ENCODE measurements around the gene LARP1B. TPM values are rescaled to one million over a fixed set of nuclear protein-coding genes. Genes with fewer than 3 reads are reported as not detected.

LARP1B gene
- total RNA-seq, 3 donors from 2014 or later: 25.9 to 30.2 (median 27.5) TPM

DNA sequence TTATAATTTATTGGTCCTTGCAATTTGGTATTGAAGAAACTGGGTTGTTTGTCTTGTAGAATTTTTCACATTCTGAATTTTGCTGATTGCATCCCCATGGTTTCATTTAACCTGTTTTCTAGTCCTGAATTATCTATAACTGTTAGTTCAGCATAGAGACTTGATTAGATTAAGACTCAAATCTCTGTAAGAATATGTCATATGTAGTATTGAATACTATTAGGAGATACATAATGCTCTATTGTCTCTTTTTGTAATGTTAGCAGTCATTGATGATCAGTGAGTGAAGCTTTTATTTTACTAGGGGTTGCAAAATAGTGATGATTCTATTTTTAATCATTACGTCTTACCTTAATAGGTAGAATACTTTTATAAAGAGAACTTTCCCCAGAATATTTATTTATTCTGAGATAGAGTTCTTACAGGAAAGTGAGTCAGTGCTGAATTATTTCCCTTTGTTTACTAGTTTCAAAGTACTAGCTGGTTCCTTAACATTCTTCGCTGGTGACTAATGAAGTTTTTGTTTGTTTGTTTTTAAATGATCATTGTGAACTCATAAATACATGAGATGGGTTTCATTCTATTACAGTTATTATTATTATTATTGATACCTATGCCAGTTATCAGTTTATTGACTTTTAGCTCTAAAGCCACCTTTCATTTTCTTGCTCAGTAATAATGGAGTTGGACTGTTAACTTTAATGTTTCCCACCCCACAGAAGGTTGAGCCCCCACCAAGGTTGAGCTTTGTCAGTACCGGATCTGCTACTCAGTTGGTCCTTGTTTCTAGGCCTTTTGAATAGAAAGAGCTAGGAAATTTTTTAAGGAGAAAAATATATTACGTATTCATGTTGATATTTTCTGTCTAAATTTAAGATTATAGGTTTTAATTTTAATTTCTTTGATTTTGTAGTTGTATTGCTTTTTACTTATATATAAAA lies 102.3 kb downstream of the LARP1B start:
- H3K36me3 ChIP-seq (ENCODE audit: low read depth): no peaks in the 10 kb centered on the region
- H3K4me1 ChIP-seq (ENCODE audit: low read depth): no peaks in the 10 kb centered on the region
- no peaks in the 10 kb centered on the region for H3K9me3 ChIP-seq
- TF ChIP-seq, protein P1, sequence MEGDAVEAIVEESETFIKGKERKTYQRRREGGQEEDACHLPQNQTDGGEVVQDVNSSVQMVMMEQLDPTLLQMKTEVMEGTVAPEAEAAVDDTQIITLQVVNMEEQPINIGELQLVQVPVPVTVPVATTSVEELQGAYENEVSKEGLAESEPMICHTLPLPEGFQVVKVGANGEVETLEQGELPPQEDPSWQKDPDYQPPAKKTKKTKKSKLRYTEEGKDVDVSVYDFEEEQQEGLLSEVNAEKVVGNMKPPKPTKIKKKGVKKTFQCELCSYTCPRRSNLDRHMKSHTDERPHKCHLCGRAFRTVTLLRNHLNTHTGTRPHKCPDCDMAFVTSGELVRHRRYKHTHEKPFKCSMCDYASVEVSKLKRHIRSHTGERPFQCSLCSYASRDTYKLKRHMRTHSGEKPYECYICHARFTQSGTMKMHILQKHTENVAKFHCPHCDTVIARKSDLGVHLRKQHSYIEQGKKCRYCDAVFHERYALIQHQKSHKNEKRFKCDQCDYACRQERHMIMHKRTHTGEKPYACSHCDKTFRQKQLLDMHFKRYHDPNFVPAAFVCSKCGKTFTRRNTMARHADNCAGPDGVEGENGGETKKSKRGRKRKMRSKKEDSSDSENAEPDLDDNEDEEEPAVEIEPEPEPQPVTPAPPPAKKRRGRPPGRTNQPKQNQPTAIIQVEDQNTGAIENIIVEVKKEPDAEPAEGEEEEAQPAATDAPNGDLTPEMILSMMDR (IDR thresholded peaks at IDR 0.05): no peak
- no peak for DNase-seq
- H3K4me3 ChIP-seq: no peak overlapping the region
- ATAC-seq: no peak
- intact Hi-C loops (cut with DNase I, micrococcal nuclease): no loop called here

DNA sequence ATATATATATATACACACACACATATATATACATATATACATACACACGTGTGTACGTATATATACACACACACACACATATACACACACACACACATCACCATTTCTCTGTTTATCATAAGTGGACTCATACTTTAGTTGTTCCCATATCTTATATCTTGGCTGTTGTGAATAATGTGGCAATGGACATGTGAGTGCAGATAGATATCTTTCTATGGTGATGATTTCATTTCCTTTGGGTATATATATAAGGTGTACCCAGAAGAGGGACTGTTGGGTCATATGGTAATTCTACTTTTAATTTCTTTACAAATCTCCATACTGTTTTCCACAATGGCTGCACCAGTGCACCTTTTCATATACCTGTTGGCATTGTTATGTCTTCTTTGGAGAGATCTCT lies 105.9 kb downstream of the LARP1B start:
- DNase-seq: no peak
- no peaks in the 10 kb centered on the region for H3K4me1 ChIP-seq (ENCODE audit: low read depth)
- intact Hi-C loops (cut with DNase I, micrococcal nuclease): no loop called here
- no peak overlapping the region for H3K4me3 ChIP-seq
- ATAC-seq: no peak
- TF ChIP-seq, protein P1 (IDR thresholded peaks at IDR 0.05): no peak
- H3K9me3 ChIP-seq: no peaks in the 10 kb centered on the region
- H3K36me3 ChIP-seq (ENCODE audit: low read depth): no peaks in the 10 kb centered on the region

DNA sequence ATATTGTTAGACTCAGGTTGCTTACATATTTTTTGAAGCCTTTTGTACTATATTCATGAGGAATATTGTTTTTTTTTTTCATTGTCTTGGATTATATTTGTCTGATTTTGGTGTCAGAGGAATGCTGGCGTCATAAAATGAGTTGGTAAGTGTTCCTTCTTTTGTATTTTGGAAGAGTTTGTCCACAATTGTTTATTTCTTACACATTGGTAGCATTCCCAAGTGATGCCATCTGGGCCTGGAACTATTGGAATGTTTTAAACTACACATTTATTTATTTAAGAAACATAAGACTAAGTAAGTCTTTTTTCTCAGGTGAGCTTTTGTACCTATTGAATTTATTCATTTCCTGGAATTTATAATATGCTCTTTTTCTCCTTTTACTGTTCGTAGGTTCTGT lies 107.6 kb downstream of the LARP1B start:
- ATAC-seq: no peak
- no peak overlapping the region for H3K4me3 ChIP-seq
- TF ChIP-seq, protein P1 (IDR thresholded peaks at IDR 0.05): no peak

DNA sequence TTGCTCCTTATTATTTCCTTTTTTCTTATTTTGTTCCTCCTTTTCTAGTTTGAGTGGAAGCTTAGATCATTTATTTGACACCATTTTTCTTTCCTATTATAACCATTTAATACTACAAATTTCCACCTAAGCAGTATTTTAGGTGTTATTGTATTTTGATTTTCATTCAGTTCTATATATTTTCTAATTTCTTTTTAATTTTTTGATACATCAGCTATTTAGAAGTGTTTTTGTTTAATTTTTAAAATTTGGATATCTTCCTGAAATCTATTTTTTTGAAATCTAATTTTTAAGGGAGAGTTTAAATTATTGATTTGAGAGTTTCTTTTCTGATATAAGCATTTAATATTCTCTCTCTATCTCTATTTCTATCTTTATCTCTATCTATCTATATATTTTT lies 108.1 kb downstream of the LARP1B start:
- Histone ChIP-seq H3K4me1 (ENCODE audit: low read depth) (no peaks in the 10 kb centered on the region), H3K9me3 (no peaks in the 10 kb centered on the region), H3K36me3 (ENCODE audit: low read depth) (no peaks in the 10 kb centered on the region), H3K4me3 (no peak overlapping the region)
- intact Hi-C loops (cut with DNase I, micrococcal nuclease): no loop called here
- DNase-seq (no peak), ATAC-seq (no peak)
- TF ChIP-seq, protein P1 (IDR thresholded peaks at IDR 0.05): no peak

More for the DNA sequence above, 107.6 kb downstream of the LARP1B start:
- Histone ChIP-seq H3K36me3 (ENCODE audit: low read depth) (no peaks in the 10 kb centered on the region), H3K9me3 (no peaks in the 10 kb centered on the region), H3K4me1 (ENCODE audit: low read depth) (no peaks in the 10 kb centered on the region)
- no peak for DNase-seq
- intact Hi-C loops (cut with DNase I, micrococcal nuclease): no loop called here

DNA sequence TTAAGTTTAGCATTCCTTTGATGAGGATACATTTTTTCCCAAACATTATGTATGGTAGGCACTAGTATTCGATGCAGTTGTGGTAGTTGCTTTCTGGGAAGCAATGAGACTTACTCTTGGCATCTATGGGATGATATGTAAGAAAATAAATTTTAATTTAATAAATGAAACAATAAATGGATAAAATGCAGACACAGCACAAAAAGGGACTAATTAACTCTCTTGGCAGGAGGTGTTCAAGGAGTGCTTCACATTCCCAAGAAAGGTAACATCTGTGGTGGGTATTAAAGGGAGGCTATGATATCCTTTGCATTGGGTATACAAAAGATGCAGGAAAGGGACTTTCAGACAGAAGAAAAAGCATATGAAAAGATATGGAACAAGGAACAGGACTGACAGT lies 115.5 kb downstream of the LARP1B start:
- intact Hi-C loops (cut with DNase I, micrococcal nuclease): no loop called here
- ATAC-seq (no peak), DNase-seq (no peak)
- no peaks in the 10 kb centered on the region for H3K4me1 ChIP-seq (ENCODE audit: low read depth)
- no peak overlapping the region for H3K4me3 ChIP-seq
- no peaks in the 10 kb centered on the region for H3K36me3 ChIP-seq (ENCODE audit: low read depth)
- TF ChIP-seq, protein P1 (IDR thresholded peaks at IDR 0.05): no peak
- no peaks in the 10 kb centered on the region for H3K9me3 ChIP-seq
